NCI-H82 (cell line): ENCODE measurements around the gene BAIAP2.
"Not testable (repeated sequence)": the region's sequence is repeated elsewhere in the genome, so short reads cannot be mapped to it uniquely, and the experiment has no call there.

ENCODE experiments used
- DNase-seq: peaks from one replicate; lab custom pipeline; 2025; lab: John Stamatoyannopoulos, UW

Gene BAIAP2

DNA sequence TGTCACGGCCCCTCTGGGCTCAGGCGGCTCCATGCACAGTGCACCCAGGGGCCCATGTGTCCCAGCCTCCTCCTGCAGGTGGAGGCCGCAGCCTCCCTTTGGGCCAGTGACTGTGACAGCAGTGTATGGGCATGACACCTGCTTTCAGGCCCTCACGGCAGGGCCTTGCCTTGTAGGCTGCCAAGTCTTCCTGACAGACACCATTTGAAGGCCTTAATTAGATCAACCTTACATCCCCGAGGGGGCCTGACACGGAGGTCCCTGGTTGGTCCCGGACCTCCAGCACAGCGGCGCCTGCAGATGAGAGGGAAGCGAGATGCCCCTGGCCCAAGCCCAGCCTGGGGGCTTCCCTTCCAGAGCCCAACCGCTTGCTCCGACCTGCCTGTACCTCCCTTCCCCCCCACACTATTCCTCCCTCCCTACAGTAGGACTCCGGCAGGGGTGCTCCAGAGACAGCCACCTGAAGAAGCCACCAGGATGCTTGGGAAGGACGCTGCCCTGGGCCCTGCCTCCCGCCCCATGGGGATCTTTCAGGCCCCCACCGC is 31.9 kb downstream of the BAIAP2 start:
- peak; percentile 91 for DNase-seq

DNA sequence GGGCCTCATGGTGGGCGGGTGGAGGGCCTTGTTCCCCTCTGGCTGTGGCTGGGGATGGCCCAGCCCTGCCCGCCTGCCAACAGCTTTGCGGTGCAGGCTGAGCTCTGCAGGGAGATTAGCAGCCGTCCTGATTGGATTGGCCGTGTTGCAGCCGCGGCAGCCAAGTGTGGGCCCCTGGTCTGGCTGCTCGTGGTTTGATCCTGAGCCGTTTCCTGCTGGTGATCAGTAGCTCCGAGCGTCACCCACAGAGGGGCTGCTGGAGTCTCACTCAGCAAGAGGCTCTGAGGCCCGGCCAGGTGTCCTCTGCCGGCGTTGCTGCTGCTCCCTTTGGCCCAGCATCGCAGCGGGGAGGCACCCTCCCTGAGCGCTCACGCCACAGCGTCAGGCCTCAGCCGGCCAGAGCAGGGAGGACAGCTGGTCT is 32.5 kb downstream of the BAIAP2 start:
- DNase-seq: peak; percentile 97

DNA sequence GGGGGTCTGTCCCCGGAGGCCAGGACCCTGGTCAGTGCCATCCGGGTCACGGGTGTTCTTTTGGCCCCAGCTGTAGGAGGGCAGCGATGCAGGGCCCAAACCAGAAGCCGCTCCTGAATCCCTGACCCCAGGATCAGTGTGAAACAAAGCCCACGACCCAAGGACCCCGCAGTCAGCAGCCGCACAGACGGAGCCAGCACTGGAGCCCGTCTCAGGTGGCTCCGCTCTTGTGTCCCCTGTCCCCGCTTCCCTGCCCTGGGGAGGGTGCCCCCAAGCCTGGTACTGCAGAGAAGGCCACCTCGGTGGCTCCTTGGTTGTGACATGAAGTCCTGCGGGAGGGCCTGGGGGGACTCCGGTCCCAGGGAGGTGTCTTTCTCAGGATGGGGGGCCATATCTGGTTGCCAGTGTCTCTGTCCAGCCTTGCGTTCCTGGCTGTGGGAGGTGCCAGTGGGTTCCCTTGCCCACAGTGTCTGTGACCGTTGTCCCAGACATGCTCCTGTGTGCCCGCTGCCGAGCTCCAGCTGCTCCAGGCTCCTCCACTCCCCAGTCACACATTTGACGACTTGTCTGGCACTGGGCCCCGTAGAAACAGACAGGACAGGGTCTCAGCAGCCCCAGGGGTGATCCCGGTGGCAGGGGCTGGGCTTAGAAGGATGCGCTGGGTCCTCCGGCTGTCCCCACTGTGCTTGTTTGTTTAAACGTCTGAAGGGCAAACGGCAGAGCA is 33.6 kb downstream of the BAIAP2 start:
- DNase-seq: no peak

GRCh38 chr17:81069135-81069645 is 34.2 kb downstream of the BAIAP2 start:
- DNase-seq: no peak

DNA sequence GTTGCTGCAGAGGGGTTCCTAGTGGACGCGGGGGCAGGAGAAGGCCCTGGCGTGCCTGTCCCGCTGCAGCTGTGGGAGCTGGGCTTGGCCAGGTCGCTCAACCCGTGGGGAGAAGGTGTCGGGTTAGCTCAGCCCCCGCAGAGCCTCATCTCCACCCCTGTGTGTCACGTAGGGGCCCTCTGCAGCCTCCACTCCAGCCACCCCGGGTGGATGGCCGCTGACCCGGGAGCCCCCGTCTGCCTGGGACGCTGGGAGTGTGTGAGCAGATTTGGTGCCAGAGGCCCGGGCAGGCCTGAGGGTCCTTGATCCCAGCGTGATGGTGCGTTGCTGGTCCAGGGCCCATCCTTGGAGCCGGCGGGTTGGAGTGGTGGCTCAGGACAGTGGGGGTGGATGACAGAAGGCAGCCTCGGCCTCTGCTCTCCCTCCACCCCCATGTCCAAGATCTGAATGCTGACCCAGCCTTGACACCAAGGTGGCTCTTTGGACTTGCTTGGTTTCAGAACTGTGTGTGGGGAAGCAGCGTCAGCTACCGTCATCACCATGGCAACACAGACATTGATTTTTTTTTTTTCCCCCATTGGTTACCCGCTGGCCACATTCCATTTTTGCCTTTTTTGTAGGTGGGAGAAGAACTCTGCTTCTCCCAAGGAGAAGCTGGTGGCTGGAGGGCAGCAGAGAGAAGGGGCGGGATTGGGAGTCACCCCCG is 35.7 kb downstream of the BAIAP2 start:
- DNase-seq: no peak

DNA sequence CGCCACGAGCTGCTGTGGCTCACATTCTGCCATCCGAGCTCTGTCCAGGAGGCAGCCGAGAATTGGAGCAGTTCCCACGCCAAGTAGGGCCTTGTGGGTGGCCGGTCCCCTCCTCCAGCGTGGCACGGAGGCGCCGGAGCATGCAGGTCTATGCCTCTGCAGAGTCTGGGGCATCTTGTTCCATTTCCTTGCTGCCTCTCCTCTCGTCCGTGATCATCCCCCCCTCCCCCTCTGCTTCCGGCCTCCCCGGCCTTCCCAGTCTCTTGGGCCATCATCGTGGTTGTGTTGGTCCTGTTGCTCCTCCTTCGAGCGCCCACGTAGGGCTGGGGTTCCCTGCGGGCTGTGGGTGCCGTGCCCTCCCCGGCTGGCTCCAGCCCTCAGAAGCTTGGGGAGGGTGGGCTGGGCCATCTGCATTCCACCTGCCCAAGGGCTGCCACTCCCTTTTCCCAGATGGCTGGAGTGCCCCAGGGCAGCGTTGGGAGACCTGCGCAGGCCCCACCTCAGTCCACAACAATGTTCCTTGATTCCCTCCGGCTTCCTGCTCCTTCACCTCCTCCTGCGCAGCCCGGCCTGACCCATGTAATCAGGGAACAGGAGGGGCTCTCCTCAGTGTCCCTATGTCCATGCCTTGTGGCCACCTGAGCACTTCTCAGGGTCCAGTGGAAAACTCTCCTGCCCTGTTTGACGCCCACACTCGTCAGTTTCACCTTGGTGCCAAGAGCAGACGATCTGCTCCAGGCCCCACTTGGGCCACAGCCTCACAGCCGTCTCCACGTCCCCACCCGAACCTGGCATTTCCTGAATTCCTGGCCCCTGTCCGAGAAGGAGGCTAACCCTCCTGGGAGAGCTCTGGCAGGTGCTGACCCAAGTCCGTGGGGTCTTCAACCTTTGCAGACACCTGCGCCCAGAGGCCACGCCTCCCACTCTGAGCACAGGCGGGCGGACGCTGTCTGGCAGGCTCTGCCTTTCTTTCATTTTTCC is 37.1 kb downstream of the BAIAP2 start:
- DNase-seq: no peak

DNA sequence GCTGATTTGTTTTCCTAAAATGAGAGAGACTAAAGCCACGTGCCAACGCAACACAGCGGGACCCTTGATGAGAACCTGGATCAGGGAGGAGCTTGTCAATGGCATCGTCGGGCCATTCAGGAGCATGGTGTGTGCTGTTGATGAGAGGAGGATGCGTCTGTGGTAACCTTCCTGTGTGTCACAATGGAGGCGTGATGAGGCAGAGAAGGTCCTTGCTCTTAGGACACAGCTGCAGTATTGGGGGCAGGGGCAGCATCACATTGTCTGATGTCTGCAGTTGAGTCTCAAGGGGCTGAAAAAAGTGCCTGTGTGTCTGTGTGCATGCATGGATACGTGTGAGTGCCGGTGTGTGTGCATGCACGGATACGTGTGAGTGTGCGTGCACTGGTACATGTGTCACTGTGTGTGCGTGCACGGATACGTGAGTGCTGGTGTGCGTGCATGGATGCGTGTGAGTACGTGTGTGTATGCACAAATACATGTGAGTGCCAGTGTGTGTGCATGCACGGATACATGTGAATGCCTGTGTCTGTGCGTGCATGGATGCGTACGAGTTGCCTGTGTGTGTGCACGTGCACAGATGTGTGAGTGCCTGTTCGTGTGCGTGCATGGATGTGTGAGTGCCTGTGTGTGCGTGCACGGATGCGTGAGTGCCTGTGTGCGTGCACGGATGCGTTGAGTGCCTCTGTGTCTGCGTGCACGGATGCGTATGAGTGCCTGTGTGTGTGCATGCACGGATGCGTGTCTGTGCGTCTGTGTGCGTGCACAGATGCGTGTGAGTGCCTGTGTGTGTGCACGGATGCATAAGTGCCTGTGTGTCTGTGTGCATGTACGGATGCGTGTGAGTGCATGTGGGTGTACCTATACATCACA is 39.3 kb downstream of the BAIAP2 start:
- DNase-seq: peak; percentile 27

- DNase-seq: peak; percentile 37
Measured at GRCh38 chr17:81074875-81075274, 39.9 kb downstream of the BAIAP2 start.

GRCh38 chr17:81075307-81075706 is 40.4 kb downstream of the BAIAP2 start:
- peak; percentile 93 for DNase-seq

DNA sequence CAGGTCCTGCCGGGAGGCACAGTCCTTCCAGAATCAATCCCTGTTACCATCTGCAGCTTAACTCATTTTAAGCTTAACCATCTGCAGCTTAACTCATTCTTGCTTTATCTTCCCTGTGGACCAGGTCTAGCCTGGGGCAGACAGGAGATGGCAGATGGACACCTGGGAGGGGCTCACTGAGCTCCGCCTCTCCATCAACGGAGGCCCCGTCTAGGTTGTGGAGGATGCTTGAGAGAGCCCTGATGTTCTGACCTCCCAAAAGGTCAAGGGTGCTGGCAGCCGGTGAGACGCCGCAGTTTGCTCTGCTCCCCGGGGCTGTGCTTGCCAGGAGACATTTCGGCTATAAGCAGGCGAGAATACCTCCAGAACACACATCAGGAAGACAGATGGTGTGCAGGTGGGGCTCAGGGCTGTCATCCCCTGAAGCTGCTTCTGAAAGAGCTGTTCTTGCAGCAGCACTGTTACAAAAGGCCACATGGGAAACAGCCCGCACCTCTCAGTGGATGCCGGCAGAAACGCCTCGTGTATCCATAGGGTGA is 41.3 kb downstream of the BAIAP2 start:
- DNase-seq: peak; percentile 100

GRCh38 chr17:81078026-81078913 is 43.3 kb downstream of the BAIAP2 start:
- not testable (repeated sequence) for DNase-seq

DNA sequence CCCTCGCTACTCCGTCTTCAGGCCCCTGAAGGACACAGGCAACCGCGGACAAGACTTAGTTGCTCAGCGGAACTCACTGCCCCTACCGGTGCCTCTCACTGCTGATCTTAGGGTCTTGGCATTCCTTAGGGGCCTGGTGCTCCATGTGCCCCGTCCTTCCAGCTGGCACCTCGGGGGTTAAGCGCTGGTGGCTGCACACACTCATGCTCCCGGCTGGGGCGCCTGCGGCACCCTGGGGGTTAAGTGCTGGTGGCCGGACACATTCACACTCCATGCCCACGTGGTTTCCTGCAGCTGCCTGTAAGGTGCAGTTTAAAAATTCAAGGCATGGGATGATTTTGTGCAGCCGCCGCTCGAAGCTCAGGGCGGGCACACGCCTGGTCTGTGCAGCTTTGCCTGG is 45.1 kb downstream of the BAIAP2 start:
- DNase-seq: no peak

DNA sequence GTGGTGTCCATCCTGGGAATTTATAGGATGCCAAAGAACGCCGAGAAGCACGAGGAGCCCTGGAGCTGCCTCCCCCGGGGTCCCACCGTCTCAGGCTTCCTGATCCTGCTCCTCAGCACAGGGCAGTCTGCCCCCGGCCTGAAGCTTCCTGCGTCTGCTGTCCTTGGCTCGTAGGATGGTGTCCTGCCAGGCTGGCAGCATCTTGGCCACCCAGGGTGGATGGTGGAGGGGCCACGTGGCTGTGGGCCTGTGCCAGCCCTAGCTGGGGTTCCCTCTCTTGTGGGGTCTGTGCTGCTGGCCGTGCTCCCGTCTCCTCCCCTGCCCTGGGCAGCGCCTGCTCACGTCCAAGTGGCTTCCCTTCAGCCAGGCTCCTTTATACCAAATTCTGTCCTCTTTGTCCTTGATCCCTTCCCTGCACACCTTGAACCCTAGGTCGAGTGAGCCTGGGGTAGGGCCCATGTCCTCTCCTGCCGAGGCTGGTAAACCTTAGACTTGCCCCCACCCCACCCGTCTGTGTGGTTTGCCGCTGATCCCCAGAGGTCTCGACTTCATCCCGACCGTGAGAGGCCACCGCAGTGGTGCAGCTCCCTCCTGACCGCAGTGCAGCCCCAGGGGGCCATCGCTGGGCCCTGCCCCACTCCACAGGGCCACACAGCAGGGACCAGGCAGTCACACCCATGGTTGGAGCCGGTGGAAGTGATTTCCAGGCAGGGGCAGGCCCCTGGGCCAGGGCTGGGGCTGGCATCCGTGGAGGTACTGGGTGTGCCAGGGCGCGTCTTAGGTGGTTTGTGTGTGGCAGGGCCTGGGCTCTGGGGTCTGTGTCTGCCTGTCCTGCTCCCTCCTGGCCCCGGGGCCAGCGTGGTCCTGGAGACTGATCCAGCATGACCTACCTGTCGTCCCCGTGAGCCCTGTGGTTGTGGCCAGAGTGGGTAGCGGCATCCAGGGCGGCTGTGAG is 46.5 kb downstream of the BAIAP2 start:
- DNase-seq: no peak

- no peak for DNase-seq
Measured at GRCh38 chr17:81082177-81083073, 47.5 kb downstream of the BAIAP2 start.

DNA sequence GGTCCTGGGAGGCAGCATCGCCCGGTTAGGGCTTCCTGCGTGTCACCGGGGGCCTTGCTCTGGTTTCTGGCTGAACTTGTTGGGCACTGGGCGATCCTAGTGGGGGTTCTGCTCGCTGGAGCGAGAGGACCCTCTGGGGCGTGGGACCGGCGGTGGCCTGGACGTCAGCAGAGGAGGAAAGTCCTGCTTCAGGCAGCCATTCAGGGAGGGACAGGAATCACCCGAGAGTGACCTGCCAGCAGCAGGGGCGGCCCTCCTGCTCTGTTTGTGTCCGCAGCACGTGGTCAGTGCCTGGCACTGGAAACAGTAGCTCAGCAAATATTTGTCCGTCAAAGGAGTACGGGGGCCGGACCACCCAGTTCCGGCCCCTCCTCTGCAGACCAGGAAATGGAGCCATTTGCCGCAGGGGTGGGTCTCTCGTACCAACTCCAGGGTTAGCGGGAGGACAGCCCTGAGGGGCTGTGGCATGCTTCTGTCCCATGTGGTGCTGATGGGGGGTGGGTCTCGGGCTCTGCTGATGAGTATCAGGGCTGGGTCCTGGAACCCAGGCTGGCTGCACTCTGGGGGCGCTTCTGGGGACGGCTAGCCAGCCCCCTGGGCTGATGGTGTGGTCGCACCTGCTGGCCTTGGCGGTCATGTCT is 48.3 kb downstream of the BAIAP2 start:
- DNase-seq: no peak

GRCh38 chr17:81084680-81085419 is 49.9 kb downstream of the BAIAP2 start:
- no peak for DNase-seq
